Naive B cell (primary cell): ENCODE measurements around the gene ZNF423. TPM values are rescaled to one million over a fixed set of nuclear protein-coding genes. Genes with fewer than 3 reads are reported as not detected.

ENCODE experiments used
- ATAC-seq, 2 donors: fragments of 150-1000 bp; cut with Tn5 transposase; 2 replicates each; pipeline ENCODE4 v1.10.0; 2021; ENCODE audit warnings: low read depth in 2 of 2, mild to moderate bottlenecking in 2 of 2, moderate library complexity in 2 of 2
- DNase-seq: peaks from one replicate; pipeline ENCODE4 v3.0.0; 2022
- H3K27ac Mint-ChIP-seq, 6 donors: one replicate each; pipeline ENCODE4 v1.8.0; 2020 to 2022; ENCODE audit warnings: mild to moderate bottlenecking in 6 of 6, mixed read lengths in 6 of 6, moderate library complexity in 5 of 6, inconsistent platforms in 2 of 6
- H3K27me3 Mint-ChIP-seq, 3 donors: one replicate each; pipeline ENCODE4 v1.8.0; 2021 to 2022; ENCODE audit warnings: mixed read lengths in 3 of 3, mild to moderate bottlenecking in 1 of 3
- H3K36me3 Mint-ChIP-seq, 2 donors: one replicate each; pipeline ENCODE4 v1.8.0; 2020 to 2022; ENCODE audit warnings: mixed read lengths in 2 of 2, inconsistent platforms in 1 of 2, mild to moderate bottlenecking in 1 of 2
- H3K4me1 Mint-ChIP-seq, 3 donors: one replicate each; pipeline ENCODE4 v1.8.0; 2020 to 2022; ENCODE audit warnings: mixed read lengths in 3 of 3, inconsistent platforms in 1 of 3, mild to moderate bottlenecking in 1 of 3, moderate library complexity in 1 of 3
- H3K4me3 Mint-ChIP-seq, 8 donors: one replicate each; pipeline ENCODE4 v1.8.0; 2020 to 2022; ENCODE audit warnings: mild to moderate bottlenecking in 8 of 8, mixed read lengths in 8 of 8, moderate library complexity in 8 of 8, inconsistent platforms in 2 of 8
- H3K9me3 Mint-ChIP-seq, 7 donors: one replicate each; pipeline ENCODE4 v1.8.0; 2020 to 2022; ENCODE audit warnings: mixed read lengths in 7 of 7, mild to moderate bottlenecking in 5 of 7, inconsistent platforms in 2 of 7, moderate library complexity in 1 of 7
- polyA plus RNA-seq, 6 donors: library from polyadenylated mRNA; unstranded; fragments of 300-500 nt; fragmentation: Illumina TruSeq; gene quantifications; one replicate each; pipeline ENCODE4 v1.2.3, GENCODE V29; 2021; ENCODE audit warnings: low read depth in 6 of 6

ZNF423 gene
- polyA plus RNA-seq, 6 donors from 2014 or later, result not detected

- peak overlapping the region in 1 of 8 donors; percentile 12 for H3K4me3 Mint-ChIP-seq
- ATAC-seq, result no peak
- H3K27me3 Mint-ChIP-seq, result peaks cover 0 to 6% (median 5%) of the 10 kb centered on the region in 3 donors
- no peak overlapping the region for H3K27ac Mint-ChIP-seq
- peaks cover 0 to 5% of the 10 kb centered on the region in 2 donors for H3K36me3 Mint-ChIP-seq
- no peaks in the 10 kb centered on the region for H3K9me3 Mint-ChIP-seq
- DNase-seq, result no peak
- peaks cover 4 to 13% (median 11%) of the 10 kb centered on the region in 3 donors for H3K4me1 Mint-ChIP-seq
Observed at GRCh38 chr16:49799172-49799571, 56.7 kb downstream of the ZNF423 start.

GRCh38 chr16:49795513-49795912, 60.4 kb downstream of the ZNF423 start:
- peaks cover 0 to 5% of the 10 kb centered on the region in 2 donors for H3K36me3 Mint-ChIP-seq
- H3K9me3 Mint-ChIP-seq, result no peaks in the 10 kb centered on the region
- H3K4me3 Mint-ChIP-seq, result no peak overlapping the region
- H3K27ac Mint-ChIP-seq, result no peak overlapping the region
- DNase-seq (no peak), ATAC-seq (no peak)
- H3K4me1 Mint-ChIP-seq, result peaks cover 4 to 8% (median 6%) of the 10 kb centered on the region in 3 donors
- H3K27me3 Mint-ChIP-seq, result peaks cover 0 to 13% (median 10%) of the 10 kb centered on the region in 3 donors

- DNase-seq (no peak), ATAC-seq (no peak)
- H3K27me3 Mint-ChIP-seq, result peaks cover 0 to 13% (median 10%) of the 10 kb centered on the region in 3 donors
- no peaks in the 10 kb centered on the region for H3K9me3 Mint-ChIP-seq
- peaks cover 0 to 5% of the 10 kb centered on the region in 2 donors for H3K36me3 Mint-ChIP-seq
- H3K4me3 Mint-ChIP-seq, result no peak overlapping the region
- H3K27ac Mint-ChIP-seq, result no peak overlapping the region
- peaks cover 4 to 5% (median 4%) of the 10 kb centered on the region in 3 donors for H3K4me1 Mint-ChIP-seq
Observed at GRCh38 chr16:49793244-49793643, 62.7 kb downstream of the ZNF423 start.

- H3K4me3 Mint-ChIP-seq, result no peak overlapping the region
- H3K27me3 Mint-ChIP-seq, result peaks cover 0 to 12% (median 8%) of the 10 kb centered on the region in 3 donors
Observed at GRCh38 chr16:49789616-49790015, 66.3 kb downstream of the ZNF423 start.

GRCh38 chr16:49788986-49789385, 66.9 kb downstream of the ZNF423 start:
- Mint-ChIP-seq H3K27me3 (peaks cover 0 to 6% (median 4%) of the 10 kb centered on the region in 3 donors), H3K4me1 (peaks cover 0 to 5% (median 0%) of the 10 kb centered on the region in 3 donors), H3K4me3 (no peak overlapping the region), H3K27ac (no peak overlapping the region), H3K9me3 (peaks cover 0 to 3% (median 0%) of the 10 kb centered on the region in 7 donors), H3K36me3 (no peaks in the 10 kb centered on the region)
- no peak for ATAC-seq
- no peak for DNase-seq

More at GRCh38 chr16:49789616-49790015, 66.3 kb downstream of the ZNF423 start:
- no peak for DNase-seq
- no peak for ATAC-seq
- Mint-ChIP-seq H3K4me1 (peaks cover 4 to 5% (median 4%) of the 10 kb centered on the region in 3 donors), H3K27ac (no peak overlapping the region), H3K36me3 (peaks cover 0 to 4% of the 10 kb centered on the region in 2 donors), H3K9me3 (no peaks in the 10 kb centered on the region)

GRCh38 chr16:49788572-49788971, 67.3 kb downstream of the ZNF423 start:
- peaks cover 0 to 3% (median 0%) of the 10 kb centered on the region in 7 donors for H3K9me3 Mint-ChIP-seq
- H3K4me3 Mint-ChIP-seq, result no peak overlapping the region
- no peaks in the 10 kb centered on the region for H3K36me3 Mint-ChIP-seq
- peaks cover 0 to 4% (median 2%) of the 10 kb centered on the region in 3 donors for H3K27me3 Mint-ChIP-seq
- H3K27ac Mint-ChIP-seq, result no peak overlapping the region
- DNase-seq (no peak), ATAC-seq (no peak)
- peaks cover 0 to 5% (median 0%) of the 10 kb centered on the region in 3 donors for H3K4me1 Mint-ChIP-seq

GRCh38 chr16:49786926-49787557, 68.9 kb downstream of the ZNF423 start:
- Mint-ChIP-seq H3K9me3 (peaks cover 0 to 3% (median 0%) of the 10 kb centered on the region in 7 donors), H3K4me1 (peaks cover 0 to under 1% (median 0%) of the 10 kb centered on the region in 3 donors), H3K4me3 (no peak overlapping the region), H3K27ac (no peak overlapping the region), H3K36me3 (no peaks in the 10 kb centered on the region), H3K27me3 (no peaks in the 10 kb centered on the region)
- ATAC-seq (no peak), DNase-seq (no peak)

- no peak for ATAC-seq
- no peak for DNase-seq
- Mint-ChIP-seq H3K4me1 (no peaks in the 10 kb centered on the region), H3K27me3 (no peaks in the 10 kb centered on the region), H3K36me3 (no peaks in the 10 kb centered on the region), H3K4me3 (no peak overlapping the region), H3K27ac (no peak overlapping the region), H3K9me3 (peaks cover 0 to 3% (median 0%) of the 10 kb centered on the region in 7 donors)
Observed at GRCh38 chr16:49785970-49786369, 69.9 kb downstream of the ZNF423 start.

- H3K4me1 Mint-ChIP-seq, result no peaks in the 10 kb centered on the region
- H3K27ac Mint-ChIP-seq, result no peak overlapping the region
- DNase-seq (no peak), ATAC-seq (no peak)
- H3K27me3 Mint-ChIP-seq, result no peaks in the 10 kb centered on the region
- peaks cover 0 to 3% (median 0%) of the 10 kb centered on the region in 7 donors for H3K9me3 Mint-ChIP-seq
- no peak overlapping the region for H3K4me3 Mint-ChIP-seq
- H3K36me3 Mint-ChIP-seq, result no peaks in the 10 kb centered on the region
Observed at GRCh38 chr16:49782405-49782804, 73.5 kb downstream of the ZNF423 start.

- no peaks in the 10 kb centered on the region for H3K36me3 Mint-ChIP-seq
- ATAC-seq (no peak), DNase-seq (no peak)
- no peak overlapping the region for H3K27ac Mint-ChIP-seq
- H3K4me3 Mint-ChIP-seq, result no peak overlapping the region
- no peaks in the 10 kb centered on the region for H3K4me1 Mint-ChIP-seq
- H3K9me3 Mint-ChIP-seq, result peaks cover 0 to 3% (median 0%) of the 10 kb centered on the region in 7 donors
- no peaks in the 10 kb centered on the region for H3K27me3 Mint-ChIP-seq
Observed at GRCh38 chr16:49781401-49781800, 74.5 kb downstream of the ZNF423 start.

- no peaks in the 10 kb centered on the region for H3K36me3 Mint-ChIP-seq
- ATAC-seq, result no peak
- H3K9me3 Mint-ChIP-seq, result peaks cover 0 to 3% (median 0%) of the 10 kb centered on the region in 7 donors
Observed at GRCh38 chr16:49780433-49780832, 75.5 kb downstream of the ZNF423 start.

GRCh38 chr16:49779979-49780378, 75.9 kb downstream of the ZNF423 start:
- Mint-ChIP-seq H3K4me1 (no peaks in the 10 kb centered on the region), H3K27ac (no peak overlapping the region), H3K36me3 (no peaks in the 10 kb centered on the region), H3K4me3 (no peak overlapping the region), H3K9me3 (peaks cover 0 to 3% (median 0%) of the 10 kb centered on the region in 7 donors), H3K27me3 (no peaks in the 10 kb centered on the region)
- DNase-seq (no peak), ATAC-seq (no peak)

More at GRCh38 chr16:49780433-49780832, 75.5 kb downstream of the ZNF423 start:
- no peaks in the 10 kb centered on the region for H3K27me3 Mint-ChIP-seq
- no peak overlapping the region for H3K27ac Mint-ChIP-seq
- H3K4me1 Mint-ChIP-seq, result no peaks in the 10 kb centered on the region
- no peak for DNase-seq
- no peak overlapping the region for H3K4me3 Mint-ChIP-seq

- Mint-ChIP-seq H3K9me3 (peaks cover 0 to 1% (median 0%) of the 10 kb centered on the region in 7 donors), H3K4me1 (no peaks in the 10 kb centered on the region), H3K36me3 (no peaks in the 10 kb centered on the region), H3K27ac (no peak overlapping the region), H3K27me3 (no peaks in the 10 kb centered on the region), H3K4me3 (no peak overlapping the region)
- no peak for DNase-seq
- ATAC-seq, result no peak
Observed at GRCh38 chr16:49778202-49778930, 77.5 kb downstream of the ZNF423 start.

GRCh38 chr16:49776734-49777133, 79.2 kb downstream of the ZNF423 start:
- H3K27ac Mint-ChIP-seq, result no peak overlapping the region

More at GRCh38 chr16:49776734-49777133, 79.2 kb downstream of the ZNF423 start:
- no peak for ATAC-seq
- no peak for DNase-seq
- no peak overlapping the region for H3K4me3 Mint-ChIP-seq
- no peaks in the 10 kb centered on the region for H3K4me1 Mint-ChIP-seq
- no peaks in the 10 kb centered on the region for H3K27me3 Mint-ChIP-seq
- no peaks in the 10 kb centered on the region for H3K36me3 Mint-ChIP-seq
- H3K9me3 Mint-ChIP-seq, result no peaks in the 10 kb centered on the region
